NOMO-1 (cell line): ENCODE data around the gene AFF3.
A peak's percentile ranks its signal among the peaks of the same experiment; 100 is the strongest.

Source experiments
- DNase-seq, 2 experiments: peaks; one replicate each; lab custom pipeline; 2025; ENCODE audit not compliant: unreplicated experiment in 2 of 2; lab: John Stamatoyannopoulos, UW

Gene AFF3

DNA sequence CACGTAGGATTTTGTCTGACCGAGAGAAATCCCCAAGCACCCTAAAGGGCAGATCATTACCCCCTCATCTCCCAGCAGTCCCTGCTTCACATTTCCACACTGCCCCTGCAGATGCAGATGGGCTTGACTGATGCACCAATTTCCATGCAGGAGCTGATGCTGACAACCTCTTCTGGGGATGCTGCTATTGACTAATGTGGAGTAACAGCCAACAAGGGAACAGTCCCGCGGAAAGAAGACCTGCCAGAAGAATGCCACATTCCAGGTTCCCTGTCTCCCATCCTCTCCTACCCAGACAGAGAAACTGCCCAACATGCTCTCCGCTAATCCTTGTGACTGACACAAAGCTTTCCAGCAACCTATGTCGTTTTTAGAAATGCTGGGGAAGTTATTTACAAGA lies 91.7 kb downstream of the AFF3 start:
- DNase-seq = no peak

DNA sequence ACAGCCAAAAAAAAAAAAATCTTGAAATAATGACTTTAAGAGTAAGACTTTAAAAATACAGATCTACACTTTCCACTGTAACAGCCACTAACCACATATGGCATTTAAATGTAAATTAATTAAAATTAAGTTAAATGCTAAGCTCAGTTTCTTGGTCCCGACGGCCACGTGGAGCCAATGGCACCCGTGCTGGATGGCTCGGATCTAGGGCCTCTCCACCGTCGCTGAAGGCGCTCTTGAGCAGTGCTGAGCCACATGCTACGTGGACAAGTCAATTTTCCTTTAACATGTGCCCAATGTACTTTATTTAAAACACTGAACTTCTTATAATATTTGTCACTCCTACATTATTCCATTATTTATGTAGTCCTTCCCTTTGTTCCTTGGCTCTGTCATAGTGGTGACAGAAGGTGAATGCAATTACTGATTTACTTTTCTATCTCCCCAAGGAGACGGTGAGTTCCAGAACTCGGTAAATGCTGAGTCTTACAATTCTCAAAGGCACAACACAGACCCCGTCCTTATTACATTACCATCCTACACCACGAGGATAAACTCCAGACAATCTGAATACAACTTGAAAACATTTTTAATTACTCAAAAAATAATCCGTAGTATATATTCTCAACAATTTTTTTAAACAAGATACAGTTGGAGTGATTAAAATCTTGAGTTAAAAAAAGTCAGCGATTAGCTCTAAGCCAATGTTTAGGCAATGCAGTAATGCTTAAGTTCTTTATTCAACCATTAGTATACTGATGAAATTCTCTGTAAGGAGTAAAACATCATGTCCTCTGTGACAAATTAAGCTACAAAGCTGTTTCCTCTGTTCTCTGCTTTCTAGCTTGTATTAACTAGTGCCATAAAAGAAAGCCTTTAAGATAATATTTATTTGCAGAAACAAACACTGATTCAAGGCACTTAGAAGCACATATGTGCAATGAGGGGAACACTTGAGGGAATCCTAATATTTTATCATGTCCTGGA lies 95.1 kb downstream of the AFF3 start:
- no peak for DNase-seq

DNA sequence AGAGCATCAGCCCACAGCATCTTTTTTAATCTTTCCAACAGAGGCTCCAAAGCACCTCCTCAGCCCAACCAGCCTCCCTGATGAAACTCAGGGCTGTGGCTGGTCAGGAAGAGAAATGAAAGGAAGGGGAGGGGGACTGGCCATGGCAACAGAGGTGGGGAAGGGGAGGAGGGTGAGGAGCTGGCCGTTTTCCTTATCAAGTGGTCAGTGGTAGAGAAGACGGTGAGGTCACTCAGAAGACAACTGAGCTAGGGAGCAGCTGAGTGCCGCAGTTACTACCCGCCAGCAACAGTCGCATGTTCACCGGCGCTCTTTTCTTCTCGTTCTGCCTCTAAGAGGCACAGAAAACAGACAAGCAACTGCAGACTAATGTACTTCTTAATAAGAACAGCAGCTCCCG lies 97.4 kb downstream of the AFF3 start:
- no peak for DNase-seq

DNA sequence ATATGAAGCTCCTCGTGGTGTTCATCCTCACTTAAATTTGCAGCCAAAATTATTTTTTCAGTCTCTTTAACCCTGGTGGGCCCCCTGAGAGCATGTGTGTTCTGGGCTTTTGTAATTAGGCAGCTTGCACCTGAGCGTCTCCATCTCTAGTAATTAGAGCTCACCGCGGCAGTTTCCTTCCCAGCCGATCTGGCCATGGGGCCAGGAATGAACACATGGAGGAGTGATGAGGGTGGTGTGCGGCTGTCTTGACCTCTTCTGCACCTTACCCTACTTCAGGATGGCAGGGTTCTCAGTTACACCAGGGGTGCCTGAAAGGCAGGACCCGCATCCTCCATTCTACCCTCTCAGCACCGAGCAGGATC lies 98.5 kb downstream of the AFF3 start:
- no peak for DNase-seq

DNA sequence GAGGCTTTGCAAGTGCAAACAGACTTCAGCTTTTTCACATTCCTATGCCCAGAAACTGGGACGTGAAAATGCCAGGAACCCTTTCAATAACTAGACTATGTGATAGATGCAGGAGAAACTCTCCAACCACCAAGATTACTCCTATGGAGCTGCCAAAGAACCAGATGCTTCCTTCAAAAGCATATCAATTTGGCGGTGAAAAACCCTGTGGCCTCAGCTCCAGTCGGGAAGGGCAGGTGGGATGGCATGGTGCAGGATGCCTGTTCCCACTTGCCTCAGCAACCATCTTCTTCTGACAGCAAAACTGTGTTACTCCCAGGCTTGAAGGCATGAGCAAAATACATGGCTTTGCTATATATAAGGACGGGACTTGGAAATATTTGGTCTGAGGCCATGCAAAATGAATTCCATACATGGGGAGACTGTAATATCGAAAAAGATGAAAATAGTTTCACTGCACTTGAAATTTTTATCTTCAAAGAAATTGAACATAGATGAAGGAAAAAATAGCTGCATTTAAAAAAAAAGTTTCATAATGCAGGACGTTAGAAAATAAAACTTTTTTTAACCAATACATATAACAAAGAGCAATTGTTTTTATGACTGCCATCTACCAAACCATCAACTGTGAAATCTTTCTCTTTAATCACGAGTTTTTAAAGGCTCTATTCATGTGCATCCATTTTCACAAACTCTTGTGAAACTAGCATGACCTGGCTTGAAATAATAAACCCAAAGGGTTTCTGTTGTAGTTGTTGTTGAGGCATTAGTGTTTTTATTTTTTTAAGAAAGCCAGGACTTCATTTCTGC lies 99.1 kb downstream of the AFF3 start:
- no peak for DNase-seq

DNA sequence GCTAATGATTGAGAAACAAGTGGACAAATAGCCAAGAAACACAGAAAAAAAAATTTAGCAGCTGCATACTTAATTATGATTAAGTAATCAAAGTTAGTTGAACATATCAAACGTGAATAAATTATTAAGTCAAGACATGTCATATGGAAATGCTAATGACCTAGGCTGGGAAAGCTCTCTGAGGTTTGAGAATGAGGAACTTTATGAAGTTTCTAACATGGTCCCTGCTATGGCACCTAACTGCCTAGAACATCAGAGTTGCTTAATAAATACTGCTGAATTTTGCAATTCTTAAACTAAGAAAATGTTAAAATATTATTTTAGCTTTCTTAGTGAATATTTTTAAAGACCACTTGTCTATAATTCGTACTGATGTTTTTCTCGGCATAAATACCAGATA lies 99.8 kb downstream of the AFF3 start:
- peak; percentile 20 to 83 for DNase-seq

DNA sequence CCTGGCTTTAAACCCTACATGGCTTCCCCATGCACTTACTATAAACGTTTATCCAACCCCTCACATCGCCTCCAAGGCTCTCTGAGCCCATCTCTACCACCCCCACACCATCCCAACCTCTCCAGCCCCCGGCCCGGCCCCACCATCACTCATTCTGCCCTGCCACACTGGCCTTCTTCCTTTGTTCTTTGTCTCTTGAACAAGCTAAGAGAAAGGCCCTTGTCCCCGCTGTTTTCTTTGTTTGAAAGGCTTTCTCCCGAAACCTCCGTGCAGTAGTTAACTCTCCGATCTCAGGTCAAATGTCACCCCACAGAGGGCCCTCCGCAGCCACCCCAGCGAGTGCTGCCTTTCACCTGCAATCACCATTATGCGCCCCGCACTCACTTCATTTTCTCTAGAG lies 100.4 kb downstream of the AFF3 start:
- no peak for DNase-seq

DNA sequence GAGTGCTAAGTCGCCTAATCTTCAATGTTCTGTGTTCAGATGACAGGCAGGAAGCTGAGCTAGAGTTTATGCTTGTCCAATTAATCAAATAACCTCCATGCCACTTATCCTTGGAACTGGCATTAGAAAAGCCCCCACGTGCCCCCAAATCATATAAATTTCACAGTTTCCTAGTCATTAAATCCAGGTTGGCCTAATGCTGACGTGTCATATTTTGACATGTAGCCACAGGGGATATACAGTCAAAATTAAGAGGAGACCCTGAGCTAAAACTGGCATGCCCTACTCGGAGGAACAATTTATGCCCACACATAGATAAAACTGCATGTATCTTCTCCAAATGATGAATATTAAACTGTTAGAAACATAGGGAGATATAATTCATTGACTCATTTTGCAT lies 101.0 kb downstream of the AFF3 start:
- DNase-seq = no peak

DNA sequence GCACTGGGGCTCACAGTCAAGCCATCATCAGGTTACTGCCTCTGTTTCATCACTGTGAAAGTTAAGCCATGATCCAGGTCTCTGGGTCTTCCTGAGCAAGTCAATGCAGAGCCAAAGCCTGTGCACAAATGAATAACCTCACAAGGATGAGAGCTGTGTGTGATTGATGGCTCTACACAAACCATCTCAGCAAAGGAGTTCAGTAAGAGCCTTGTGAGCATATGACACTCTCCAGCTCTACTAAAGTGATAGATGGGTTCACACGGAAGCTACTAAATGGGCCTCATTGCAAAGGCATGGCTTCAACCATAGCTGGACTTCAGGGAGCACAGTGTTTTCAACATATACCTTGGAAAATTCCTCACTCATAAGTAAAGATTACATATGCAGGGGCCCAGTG lies 101.5 kb downstream of the AFF3 start:
- DNase-seq = no peak

DNA sequence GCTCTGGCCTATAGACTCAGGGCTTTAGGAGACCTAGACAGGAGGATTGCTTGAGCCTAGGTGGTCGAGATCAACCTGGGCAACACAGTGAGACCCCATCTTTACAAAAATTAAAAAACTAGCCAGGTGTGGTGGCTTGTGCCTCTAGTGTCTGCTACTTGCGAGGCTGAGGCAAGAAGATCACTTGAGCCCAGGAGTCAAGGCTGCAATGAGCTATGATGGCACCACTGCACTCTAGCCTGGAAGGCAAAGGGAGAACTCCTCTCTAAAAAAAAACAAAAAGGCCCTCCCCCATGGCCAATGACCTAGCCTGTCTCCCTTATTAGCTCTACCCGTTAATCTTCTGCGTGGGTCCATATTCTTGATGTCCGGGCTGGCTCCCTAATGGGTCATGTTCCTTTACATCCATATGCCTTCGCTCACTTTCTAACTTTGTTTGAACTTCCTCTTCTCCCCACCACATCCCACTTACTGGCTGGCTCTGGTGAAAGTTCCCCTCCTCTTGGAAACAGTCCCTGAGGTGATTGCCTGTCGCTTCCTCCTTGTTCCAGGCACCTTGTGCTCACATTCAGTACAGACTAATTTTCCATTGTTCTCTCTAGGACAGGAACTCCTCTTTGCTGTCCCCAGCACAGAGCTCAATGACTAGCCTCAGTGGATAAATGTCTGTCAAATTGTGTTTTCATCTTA lies 103.0 kb downstream of the AFF3 start:
- DNase-seq = peak in 1 of 2 experiments; percentile 42

DNA sequence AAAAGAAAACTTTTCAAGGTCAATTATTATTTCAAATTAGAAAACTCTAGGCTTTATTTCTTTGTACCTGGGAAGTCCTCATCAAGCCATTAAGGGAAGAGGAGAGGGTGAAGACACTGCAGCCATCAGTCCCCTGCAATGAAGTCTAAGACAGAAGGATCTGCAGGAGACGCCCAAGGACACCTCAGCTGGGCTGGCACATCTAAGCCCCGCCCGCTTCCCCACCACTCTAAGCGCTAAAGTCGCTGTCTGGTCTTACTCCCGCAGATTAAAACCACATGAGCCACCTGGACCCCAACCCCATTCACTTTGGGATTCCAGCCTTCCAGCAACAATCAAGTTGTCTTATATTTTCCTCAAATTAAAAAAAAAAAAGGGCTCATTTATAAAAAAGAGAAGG lies 104.4 kb downstream of the AFF3 start:
- DNase-seq = no peak

DNA sequence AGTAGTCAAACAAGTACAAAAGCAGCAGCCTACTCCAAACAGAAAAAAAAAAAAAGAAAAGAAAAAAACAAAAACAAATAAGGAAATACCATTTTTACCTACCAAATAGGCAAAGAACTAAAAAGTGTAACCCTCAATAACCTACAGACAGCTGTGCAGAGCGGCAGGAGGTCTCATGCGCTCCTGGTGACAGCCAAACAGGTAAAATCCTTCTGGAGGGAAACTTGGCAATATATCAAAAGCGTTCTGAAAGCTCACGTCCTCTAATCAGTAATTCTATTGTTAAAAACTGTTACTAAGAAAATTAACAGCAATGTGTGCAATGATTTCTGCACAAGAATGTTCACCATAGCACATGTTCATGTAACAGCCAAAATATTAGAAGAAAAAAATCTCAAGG lies 105.6 kb downstream of the AFF3 start:
- no peak for DNase-seq

DNA sequence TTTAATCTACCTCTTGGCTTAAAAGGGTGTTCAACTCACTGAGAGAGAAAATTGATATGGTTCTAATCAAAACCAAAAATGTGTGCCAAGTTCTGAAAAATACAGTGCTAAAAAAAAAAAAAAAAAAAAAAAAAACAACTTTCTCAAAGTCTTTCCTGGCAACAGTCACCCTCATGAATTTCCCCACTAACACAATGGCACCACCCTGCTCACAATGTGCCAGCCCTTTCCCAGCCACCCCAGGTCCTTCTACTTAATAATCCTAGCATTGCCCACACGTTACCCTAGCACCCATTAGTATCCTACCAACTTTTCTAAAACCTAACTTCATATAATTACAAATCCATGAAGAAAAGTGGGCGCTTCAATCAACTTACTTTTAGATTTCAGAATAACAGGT lies 106.4 kb downstream of the AFF3 start:
- DNase-seq = no peak

DNA sequence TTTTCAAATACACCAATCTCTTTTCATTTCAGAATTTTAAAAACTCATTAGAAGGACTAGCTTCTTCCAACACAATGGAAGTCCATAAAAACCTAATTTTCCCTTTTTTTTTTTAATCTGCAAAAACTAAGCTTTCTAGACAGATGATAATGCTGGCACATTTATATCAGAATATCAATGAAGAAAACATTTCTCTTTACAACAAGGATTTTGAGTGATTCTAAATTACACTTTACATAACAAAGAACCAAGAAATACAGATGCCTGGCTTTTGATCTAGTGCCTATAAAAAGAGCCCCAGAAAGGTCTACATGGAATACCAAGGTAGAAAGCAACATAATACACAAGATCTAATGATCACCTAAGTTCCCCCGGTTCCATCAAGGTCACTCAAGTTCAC lies 108.0 kb downstream of the AFF3 start:
- no peak for DNase-seq

DNA sequence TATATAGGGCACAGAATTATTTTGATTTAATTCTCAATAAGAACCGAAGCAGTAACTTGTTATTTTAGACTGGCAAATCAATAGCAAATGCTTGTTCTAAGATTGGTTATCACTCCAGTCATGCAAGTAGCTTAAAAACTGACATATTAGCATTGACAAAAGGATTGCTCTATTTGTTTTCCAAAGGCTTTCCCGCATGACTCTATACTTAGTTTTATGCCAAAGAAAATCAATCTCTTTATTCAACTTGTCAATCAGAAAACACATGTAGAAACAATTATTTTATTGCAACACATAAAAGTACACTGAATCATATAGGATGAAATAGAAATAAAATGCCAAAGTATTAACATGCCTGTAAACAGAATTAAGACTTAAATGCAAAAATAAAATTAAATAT lies 108.4 kb downstream of the AFF3 start:
- no peak for DNase-seq

DNA sequence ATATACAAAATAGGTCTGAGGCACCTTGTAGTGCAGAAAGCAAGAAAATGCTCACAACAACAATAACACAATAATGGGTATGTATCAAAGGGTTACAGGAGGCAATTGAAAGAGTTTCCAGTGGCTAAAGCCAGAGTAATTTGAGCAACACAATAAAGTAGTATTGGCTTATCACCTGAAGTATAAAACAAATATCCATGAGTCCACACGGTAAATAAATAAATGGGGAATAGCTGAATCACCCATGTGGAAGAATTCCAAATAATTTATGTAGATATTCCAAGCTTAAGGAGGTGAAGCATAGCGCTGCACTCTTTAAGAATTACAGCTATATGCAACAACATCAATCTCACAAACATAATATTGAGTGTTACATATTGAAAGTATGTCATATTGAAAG lies 110.8 kb downstream of the AFF3 start:
- no peak for DNase-seq

DNA sequence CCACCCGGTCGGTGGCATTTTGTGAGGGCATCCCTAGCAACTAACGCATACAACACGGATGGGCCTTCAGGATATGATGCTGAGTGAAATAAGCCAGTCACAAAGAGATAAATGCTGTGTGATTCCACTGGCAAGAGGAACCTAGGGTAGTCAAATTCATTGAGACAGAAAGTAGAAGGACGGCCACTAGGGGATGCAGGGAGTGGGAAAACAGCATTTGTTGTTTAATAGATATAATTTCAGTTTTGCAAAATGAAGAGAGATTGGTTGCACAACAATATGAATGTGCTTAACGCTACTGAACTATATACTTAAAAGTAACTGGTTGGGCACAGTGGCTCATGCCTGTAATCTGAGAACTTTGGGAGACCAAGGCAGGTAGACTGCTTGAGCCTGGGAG lies 112.9 kb downstream of the AFF3 start:
- no peak for DNase-seq

DNA sequence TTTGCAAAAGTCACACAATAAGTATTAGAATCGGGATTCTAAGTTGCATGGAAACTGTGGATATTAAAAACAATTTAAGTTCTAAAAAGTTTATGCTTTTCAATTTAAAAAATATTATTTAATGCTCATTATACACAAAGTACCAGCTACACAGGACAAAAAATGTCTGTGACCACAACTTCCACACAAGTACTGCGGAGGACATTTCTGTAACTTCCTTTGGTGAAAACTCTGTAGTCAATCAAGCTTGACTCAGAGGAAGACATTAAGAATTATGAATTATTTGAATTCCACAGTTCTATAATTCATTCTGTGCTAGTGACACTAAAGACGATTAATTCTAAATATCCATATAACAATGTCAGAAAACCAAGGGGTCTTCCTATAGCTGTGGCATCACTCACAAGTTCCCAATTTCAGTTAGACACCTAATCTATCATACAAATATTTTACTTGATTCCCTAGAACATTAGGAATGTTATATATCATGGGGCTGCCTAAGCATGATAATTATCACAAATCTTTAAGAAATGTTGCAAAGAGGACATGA lies 120.5 kb downstream of the AFF3 start:
- peak in 1 of 2 experiments; percentile 34 for DNase-seq

DNA sequence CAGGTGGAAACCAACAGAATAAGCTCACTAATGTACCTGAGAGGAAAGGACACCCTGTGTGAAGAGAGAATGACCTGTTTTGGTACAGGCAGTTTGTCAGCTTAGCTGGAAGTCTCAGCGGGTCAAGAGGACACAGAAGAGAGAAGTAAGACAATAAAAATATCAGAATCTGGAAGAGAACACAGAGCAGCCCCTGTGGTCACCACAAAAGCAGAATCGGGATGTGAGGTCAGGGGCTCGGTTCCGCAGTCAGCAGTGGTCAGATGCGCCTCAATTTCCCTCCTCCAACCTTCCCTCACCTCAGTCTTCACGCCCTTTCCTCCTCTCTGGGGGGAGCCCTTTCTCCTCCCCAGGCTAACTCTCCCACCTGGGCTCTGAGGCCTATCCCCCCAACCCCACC lies 122.9 kb downstream of the AFF3 start:
- no peak for DNase-seq

DNA sequence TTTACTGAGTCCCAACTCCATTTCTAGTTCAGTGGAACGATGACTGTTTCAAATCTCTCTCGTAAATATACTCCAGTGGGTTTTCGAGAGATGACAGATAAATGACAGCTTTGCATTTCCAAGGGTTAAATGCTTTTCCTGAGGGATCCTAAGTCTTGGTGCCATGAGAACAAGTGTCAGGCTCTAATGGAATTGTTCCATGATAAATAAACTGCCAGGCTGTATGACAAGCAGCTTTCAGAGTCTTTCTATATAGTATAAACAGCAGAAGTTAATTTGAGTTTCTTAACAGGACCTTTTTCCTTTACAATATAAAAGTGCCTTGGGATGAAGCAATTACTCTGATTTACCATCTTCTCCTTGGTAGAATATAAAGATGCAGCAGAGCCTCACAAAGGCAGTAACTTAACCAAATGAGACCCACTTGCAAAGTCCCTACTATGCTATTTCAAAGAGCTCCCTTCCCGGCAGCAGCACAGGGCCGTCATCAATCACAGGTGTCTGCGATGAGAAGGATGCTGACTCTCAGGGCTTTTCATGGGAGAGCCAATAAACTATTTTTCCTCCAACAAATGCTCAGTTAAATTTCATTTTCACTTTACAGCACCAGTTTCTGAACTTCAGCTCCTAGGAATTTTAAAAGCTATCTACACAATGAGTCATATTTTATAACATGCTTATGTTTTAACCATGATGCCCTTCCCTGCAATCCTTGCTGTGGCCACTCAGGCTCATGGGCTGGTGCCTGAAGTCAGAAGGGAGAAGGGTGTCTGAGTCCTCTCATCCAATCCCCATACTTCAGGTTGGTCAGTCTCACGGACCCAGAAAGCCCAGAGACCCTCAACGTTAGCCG lies 123.8 kb downstream of the AFF3 start:
- no peak for DNase-seq
